ENCODE measurements around the gene ACRBP.

- TF ChIP-seq OSR1 (CRISPR knock-in tag; IDR thresholded peaks at IDR 0.05) (no peak), ARNTL (CRISPR knock-in tag; IDR thresholded peaks at IDR 0.05; ENCODE audit: borderline replicate concordance, low read depth) (no peak), POU6F1 (CRISPR knock-in tag; IDR thresholded peaks at IDR 0.05; ENCODE audit: borderline replicate concordance, low read depth) (no peak), PATZ1 (CRISPR knock-in tag; IDR thresholded peaks at IDR 0.05; ENCODE audit: borderline replicate concordance) (no peak), ZNF8 (CRISPR knock-in tag; IDR thresholded peaks at IDR 0.05) (no peak), PPARA (CRISPR knock-in tag; IDR thresholded peaks at IDR 0.05; ENCODE audit: borderline replicate concordance) (no peak), CREB5 (CRISPR knock-in tag; IDR thresholded peaks at IDR 0.05; ENCODE audit: low read depth) (no peak), BACH2 (CRISPR knock-in tag; IDR thresholded peaks at IDR 0.05; ENCODE audit: borderline replicate concordance) (no peak), GLIS3 (CRISPR knock-in tag; IDR thresholded peaks at IDR 0.05) (no peak), RARB (CRISPR knock-in tag; IDR thresholded peaks at IDR 0.05) (no peak), ZFP3 (CRISPR knock-in tag; IDR thresholded peaks at IDR 0.05) (no peak)
These were observed 40.7 kb downstream of the ACRBP start for GRCh38 chr12:6606331-6607131.

Measured in SK-N-SH treated with all-trans-retinoic acid at 6 μM for 48 hours (cell line).